PC-3 (cell line): ENCODE measurements around the gene NAV2.

Experiments used
- CTCF ChIP-seq: fragments of 300-600 bp; sonication (generic); conservative IDR thresholded peaks from 2 replicates; pipeline ENCODE4 v1.5.1; 2017; ENCODE audit warnings: antibody characterized with exemption, low read depth, mild to moderate bottlenecking, low read length
- EZH2 ChIP-seq: fragments of 300-600 bp; sonication (generic); IDR thresholded peaks from one replicate; pipeline ENCODE4 v1.6.1; 2017; ENCODE audit warnings: antibody characterized with exemption, mild to moderate bottlenecking, low read length; ENCODE audit not compliant: unreplicated experiment
- EZH2phosphoT487 ChIP-seq: fragments of 300-600 bp; sonication (generic); IDR thresholded peaks from 2 replicates; pipeline ENCODE4 v1.6.1; 2018; ENCODE audit warnings: mild to moderate bottlenecking, antibody characterized with exemption, low read length, borderline replicate concordance

DNA sequence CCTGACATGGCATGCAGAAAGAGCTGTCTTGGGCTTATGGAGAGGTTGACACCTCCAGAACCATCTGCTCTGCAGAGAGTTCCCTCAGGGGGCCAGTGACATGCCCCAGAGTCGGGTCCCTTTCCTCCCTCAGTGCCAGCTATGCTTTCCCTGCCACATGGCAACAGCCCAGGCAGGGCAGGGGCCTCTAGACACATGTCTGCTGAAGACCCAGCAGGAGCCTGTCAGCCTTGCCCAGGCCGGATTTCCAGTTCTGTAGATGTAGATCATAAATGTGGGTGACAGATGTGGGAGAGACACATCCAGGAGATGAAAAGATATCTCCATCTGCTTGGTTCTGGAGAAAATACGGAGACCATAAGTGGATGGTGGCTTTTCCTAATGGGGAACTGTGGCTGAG lies 25.5 kb downstream of the NAV2 start:
- TF ChIP-seq CTCF, result no peak
- no peak for TF ChIP-seq EZH2phosphoT487
- no peak for TF ChIP-seq EZH2
